ENCODE measurements around the gene SIK3. TPM values are rescaled to one million over a fixed set of nuclear protein-coding genes. Genes with fewer than 3 reads are reported as not detected.

The SIK3 gene
- total RNA-seq, 1 experiment from 2014 or later = 14.5 TPM

GRCh38 chr11:116830184-116830912 is 267.9 kb downstream of the SIK3 start:
- no peak overlapping the region for H3K27ac ChIP-seq (ENCODE audit: low read length)
- no peak overlapping the region for H2AFZ ChIP-seq (ENCODE audit: low read length)
- H3F3A ChIP-seq (ENCODE audit: low read length, unreplicated experiment) = no peaks in the 10 kb centered on the region
- H4K20me1 ChIP-seq (ENCODE audit: low read length) = no peaks in the 10 kb centered on the region
- H3K79me2 ChIP-seq (ENCODE audit: low read length) = no peaks in the 10 kb centered on the region
- no peaks in the 10 kb centered on the region for H3K36me3 ChIP-seq (ENCODE audit: low read depth, low read length)
- ATAC-seq = no peak
- no peak for DNase-seq
- ChIA-PET CTCF (interaction anchor here (0.6 kb wide), 1 partner anchor 46 kb away, joined by 6 read pairs; no protein-coding TSS in a partner anchor), POLR2A (ENCODE audit: unreplicated experiment) (no interaction called here)
- H3K9me3 ChIP-seq (ENCODE audit: low read length) = no peaks in the 10 kb centered on the region
- no peak overlapping the region for H3K4me3 ChIP-seq (ENCODE audit: low read length)
- no TSS peak for BruUV-seq (replicated peaks)
- no peaks in the 10 kb centered on the region for H3K9me2 ChIP-seq (replicated peaks; ENCODE audit: low read length)
- no peaks in the 10 kb centered on the region for H3K27me3 ChIP-seq (ENCODE audit: low read length)
- TF ChIP-seq EZH2 (IDR thresholded peaks at IDR 0.05; ENCODE audit: low read length, unreplicated experiment) (no peak), CTCF (conservative IDR thresholded peaks at IDR 0.05; ENCODE audit: low read depth, low read length) (no peak), EZH2phosphoT487 (IDR thresholded peaks at IDR 0.05; ENCODE audit: borderline replicate concordance, low read length) (no peak)
- H3K4me1 ChIP-seq (ENCODE audit: insufficient read depth, low read length) = peaks cover 2% of the 10 kb centered on the region
- no peak overlapping the region for H3K4me2 ChIP-seq (ENCODE audit: low read length)
- intact Hi-C loops (cut with micrococcal nuclease) = no loop called here
- H3K9ac ChIP-seq (ENCODE audit: low read length) = no peak overlapping the region

- H3K27me3 ChIP-seq (ENCODE audit: low read length) = no peaks in the 10 kb centered on the region
- no peak within 1 kb of the TSS for H3K4me2 ChIP-seq (ENCODE audit: low read length)
- no peaks in the 10 kb centered on the region for H3K36me3 ChIP-seq (ENCODE audit: low read depth, low read length)
- H3K9me2 ChIP-seq (replicated peaks; ENCODE audit: low read length) = no peaks in the 10 kb centered on the region
- DNase-seq (no peak), ATAC-seq (no peak)
- intact Hi-C loops (cut with micrococcal nuclease) = no loop called here
- CTCF ChIA-PET = no interaction called here
- no peak within 1 kb of the TSS for H3K4me3 ChIP-seq (ENCODE audit: low read length)
- POLR2A ChIA-PET (ENCODE audit: unreplicated experiment) = no interaction called here
- no peak within 1 kb of the TSS for H2AFZ ChIP-seq (ENCODE audit: low read length)
- no peaks in the 10 kb centered on the region for H3F3A ChIP-seq (ENCODE audit: low read length, unreplicated experiment)
- H3K27ac ChIP-seq (ENCODE audit: low read length) = no peak within 1 kb of the TSS
- no TSS peak for BruUV-seq (replicated peaks)
- no peaks in the 10 kb centered on the region for H3K79me2 ChIP-seq (ENCODE audit: low read length)
- no peaks in the 10 kb centered on the region for H4K20me1 ChIP-seq (ENCODE audit: low read length)
- no peak within 1 kb of the TSS for H3K9ac ChIP-seq (ENCODE audit: low read length)
- no peaks in the 10 kb centered on the region for H3K9me3 ChIP-seq (ENCODE audit: low read length)
- no peaks in the 10 kb centered on the region for H3K4me1 ChIP-seq (ENCODE audit: insufficient read depth, low read length)
- TF ChIP-seq EZH2 (IDR thresholded peaks at IDR 0.05; ENCODE audit: low read length, unreplicated experiment) = no peak
- no peak for TF ChIP-seq CTCF (conservative IDR thresholded peaks at IDR 0.05; ENCODE audit: low read depth, low read length)
- no peak for TF ChIP-seq EZH2phosphoT487 (IDR thresholded peaks at IDR 0.05; ENCODE audit: borderline replicate concordance, low read length)
Observed at GRCh38 chr11:116829525-116830183, 268.6 kb downstream of the SIK3 start, which contains the start of gene APOC3. APOC3 (plus strand) TSS chr11:116829907; CDS start chr11:116830583, 676 bp downstream.
